GM12878 (cell line): Measurements from ENCODE around the gene RNF181. TPM values are rescaled to one million over a fixed set of nuclear protein-coding genes. Genes with fewer than 3 reads are reported as not detected.

ENCODE experiments used
- ATAC-seq: fragments of 200-7000 bp; cut with Tn5 transposase; 3 replicates; pipeline ENCODE4 v1.9.1; 2020; ENCODE audit warnings: mild to moderate bottlenecking, moderate library complexity
- BruUV-seq: library from RNA; stranded (reverse); fragments of 400-500 nt; replicated peaks from 2 replicates; lab custom pipeline; 2021; lab: Mats Ljungman, UMichigan
- CTCF ChIA-PET: fragments of 300-600 bp; sonication (Branson Sonifier 250); formaldehyde crosslinking; extraction: SDS; loops from one replicate; lab custom pipeline; 2021; ENCODE audit warnings: inconsistent platforms; lab: Yijun Ruan, JAX
- POLR2A ChIA-PET: fragments of 350-600 bp; formaldehyde crosslinking; extraction: SDS; loops from one replicate; lab custom pipeline; 2021; ENCODE audit warnings: inconsistent platforms; lab: Charles Lee
- RAD21 ChIA-PET: fragments of 300-600 bp; sonication (Branson Sonifier 250); formaldehyde crosslinking; loops from one replicate; lab custom pipeline; 2023; ENCODE audit warnings: antibody characterized with exemption; ENCODE audit not compliant: unreplicated experiment; lab: Charles Lee
- SMC1A ChIA-PET: fragments of 300-600 bp; sonication (Branson Sonifier 250); formaldehyde crosslinking; loops from one replicate; lab custom pipeline; 2023; ENCODE audit not compliant: unreplicated experiment, uncharacterized antibody; lab: Charles Lee
- DNase-seq: peaks from one replicate; pipeline ENCODE4 v3.0.0-alpha.2; 2011; ENCODE audit warnings: low read depth, low spot score
- FAIRE-seq: peaks from 3 replicates; lab custom pipeline; 2011; peaks lifted over from hg19 to GRCh38; lab: Jason Lieb, UNC
- H2AFZ ChIP-seq: 2 replicates; pipeline ENCODE4 v1.6.0; 2011; ENCODE audit warnings: low read depth, low read length, control low read depth; ENCODE audit not compliant: control insufficient read depth
- H3K27ac ChIP-seq: 2 replicates; pipeline ENCODE4 v1.5.1; 2011; ENCODE audit warnings: control low read depth; ENCODE audit not compliant: control insufficient read depth, insufficient read depth
- H3K27me3 ChIP-seq, 2 experiments: replicated peaks in 1 of 2; 2 replicates each; pipeline versions ENCODE4 v1.6.0 to v1.6.1; 2011; ENCODE audit warnings: low read length in 1 of 2; ENCODE audit not compliant: control insufficient read depth in 2 of 2, insufficient read depth in 2 of 2
- H3K36me3 ChIP-seq, 2 experiments: 2 replicates each; pipeline ENCODE4 v1.5.1; 2011; ENCODE audit warnings: low read length in 1 of 2; ENCODE audit not compliant: control insufficient read depth in 2 of 2, insufficient read depth in 2 of 2
- H3K4me1 ChIP-seq: 2 replicates; pipeline ENCODE4 v1.6.1; 2011; ENCODE audit warnings: mild to moderate bottlenecking, low read length, moderate library complexity, mixed read lengths; ENCODE audit not compliant: control insufficient read depth, insufficient read depth
- H3K4me2 ChIP-seq: 2 replicates; pipeline ENCODE4 v1.6.0; 2011; ENCODE audit warnings: control low read depth; ENCODE audit not compliant: control insufficient read depth, insufficient read depth
- H3K4me3 ChIP-seq: fragments of 200-600 bp; sonication (generic); 2 replicates; pipeline ENCODE4 v1.5.1; 2016
- H3K79me2 ChIP-seq: 2 replicates; pipeline ENCODE4 v1.6.0; 2011; ENCODE audit warnings: low read length; ENCODE audit not compliant: control insufficient read depth, insufficient read depth
- H3K9ac ChIP-seq: 2 replicates; pipeline ENCODE4 v1.8.0; 2011; ENCODE audit warnings: low read length, control low read depth, mixed read lengths; ENCODE audit not compliant: control insufficient read depth, insufficient read depth
- H3K9me3 ChIP-seq: replicated peaks from 3 replicates; pipeline ENCODE4 v1.5.1; 2011; ENCODE audit warnings: mild to moderate bottlenecking, low read length; ENCODE audit not compliant: control insufficient read depth, insufficient read depth
- H4K20me1 ChIP-seq: 2 replicates; pipeline ENCODE4 v1.6.0; 2011; ENCODE audit not compliant: control insufficient read depth, insufficient read depth
- GATAD2B ChIP-seq: fragments of 450-650 bp; conservative IDR thresholded peaks from 2 replicates; pipeline ENCODE4 v1.6.1; 2017; ENCODE audit warnings: low read depth, mild to moderate bottlenecking, moderate library complexity
- IKZF2 ChIP-seq, 2 experiments: fragments of 450-650 bp; IDR thresholded peaks; 2 replicates each; pipeline ENCODE4 v1.6.1; 2017; ENCODE audit warnings: mild to moderate bottlenecking in 2 of 2, moderate library complexity in 2 of 2
- PAX5 ChIP-seq: IDR thresholded peaks from 2 replicates; pipeline ENCODE4 v1.6.1; 2011; ENCODE audit warnings: low read depth, low read length, borderline replicate concordance
- RB1 ChIP-seq: fragments of 450-650 bp; formaldehyde crosslinking; IDR thresholded peaks from 2 replicates; pipeline ENCODE4 v1.6.1; 2017; ENCODE audit warnings: mild to moderate bottlenecking, borderline replicate concordance
- ZNF24 ChIP-seq: fragments of 450-650 bp; IDR thresholded peaks from 2 replicates; pipeline ENCODE4 v1.6.1; 2017; ENCODE audit warnings: antibody characterized with exemption, mild to moderate bottlenecking
- WGBS: methylation state at CpG from one replicate; pipeline ENCODE4 v1.1.6; 2016; ENCODE audit warnings: low lambda C conversion rate; ENCODE audit not compliant: insufficient replicate concordance, insufficient coverage; ENCODE audit errors: missing lambda C conversion rate; 5-methylcytosine and 5-hydroxymethylcytosine counted together
- in situ Hi-C: fragments of 300-500 bp; cut with MboI; formaldehyde crosslinking; loops from 9 replicates; pipeline ENCODE4 v1.14.3; 2018; ENCODE audit warnings: mixed read lengths
- intact Hi-C: fragments of 100-400 bp; cut with micrococcal nuclease; formaldehyde crosslinking; loops from one replicate; pipeline ENCODE4 v1.14.2; 2022; ENCODE audit not compliant: unreplicated experiment
- polyA plus RNA-seq, 11 experiments: library from polyadenylated mRNA; depleted of rRNA in 4 of 11; unstranded in 6 of 11; stranded (reverse) in 5 of 11; fragments of >200 nt; fragmentation: Nextera tagmentation in 4 of 11; fragmentation: Illumina TruSeq in 1 of 11; extraction: Ambion mirVana in 4 of 11; extraction: Trizol in 1 of 11; gene quantifications; 1 replicate in 1 of 11; 2 replicates in 10 of 11; pipeline versions ENCODE4 v1.2.1 to v1.2.3, GENCODE V29; 2011 to 2016; ENCODE audit warnings: inconsistent platforms in 2 of 11, missing spikeins in 2 of 11, low read depth in 1 of 11
- total RNA-seq, 4 experiments: library from RNA; depleted of rRNA in 3 of 4; stranded (reverse); fragments of >200 nt in 3 of 4; fragmentation: Illumina TruSeq in 1 of 4; extraction: Trizol in 1 of 4; gene quantifications; 2 replicates each; pipeline versions ENCODE4 v1.2.1 to v1.2.3, GENCODE V29; 2013 to 2021
- TF ChIP-seq, protein P1 (sequence below): fragments of 450-650 bp; IDR thresholded peaks from 2 replicates; pipeline ENCODE4 v1.6.1; 2016; ENCODE audit warnings: mild to moderate bottlenecking
- TF ChIP-seq, protein P2 (sequence below): fragments of 150-350 bp; IDR thresholded peaks from 2 replicates; pipeline ENCODE4 v1.6.1; 2014; ENCODE audit warnings: mild to moderate bottlenecking, low read depth, low read length
- TF ChIP-seq, protein P3 (sequence below): fragments of 450-650 bp; IDR thresholded peaks from 2 replicates; pipeline ENCODE4 v1.6.1; 2016; ENCODE audit warnings: mild to moderate bottlenecking, moderate library complexity, borderline replicate concordance
- TF ChIP-seq, protein P4 (sequence below): IDR thresholded peaks from 2 replicates; pipeline ENCODE4 v1.6.1; 2012; ENCODE audit warnings: low read depth, low read length, improper control_type of control experiment
- TF ChIP-seq, protein P5 (sequence below): fragments of 450-650 bp; IDR thresholded peaks from 2 replicates; pipeline ENCODE4 v1.6.1; 2014; ENCODE audit warnings: mild to moderate bottlenecking

Gene RNF181
- total and polyA plus RNA-seq, 10 of the 15 experiments (the other 5 are each of a cell fraction or from before 2014, with no cell fraction given) = 101 to 409 (median 213) TPM

DNA sequence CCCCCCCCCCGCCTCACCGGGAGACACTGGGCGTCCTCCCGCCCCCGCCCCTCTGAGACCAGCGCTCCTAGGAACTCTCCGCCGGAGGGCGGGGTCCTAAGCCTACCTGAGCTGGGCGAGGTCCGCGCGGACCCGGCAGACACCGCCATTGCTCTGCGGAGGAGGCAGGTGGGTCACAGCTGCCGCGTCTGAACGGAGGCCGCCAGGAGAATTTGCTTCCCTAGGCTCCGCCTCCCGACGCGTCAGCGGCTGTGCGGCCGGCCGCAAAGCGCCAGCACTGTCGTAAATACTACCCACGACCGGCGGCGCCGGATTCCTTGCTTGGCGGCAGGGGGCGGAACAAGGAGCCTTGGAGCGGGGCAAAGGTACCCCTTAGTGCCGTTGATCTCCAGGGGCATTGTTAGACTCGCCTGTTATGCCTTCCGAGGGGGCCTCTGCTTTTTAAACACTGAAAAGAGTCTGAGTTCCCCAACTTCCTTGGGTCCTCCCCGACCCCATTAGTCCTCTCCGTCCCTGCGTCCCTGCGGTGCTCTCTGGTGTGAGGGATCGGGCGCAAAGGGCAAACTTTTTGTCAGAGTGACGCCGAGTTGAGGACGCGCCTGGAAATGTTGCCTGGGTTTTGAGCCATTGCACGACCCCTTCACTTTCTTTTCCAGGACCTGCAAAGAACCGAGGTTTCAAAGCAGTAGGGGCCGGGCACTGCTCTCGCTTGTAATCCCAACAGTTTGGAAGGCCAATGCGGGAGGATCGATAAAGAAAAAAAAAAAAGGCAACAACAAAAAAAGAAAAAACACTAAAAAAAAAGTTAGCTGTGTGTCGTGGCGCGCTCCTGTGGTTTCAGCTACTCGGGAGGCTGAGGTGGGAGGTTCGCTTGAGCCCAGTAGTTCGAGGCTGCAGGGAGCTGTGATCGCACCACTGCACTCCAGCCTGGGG lies 34.0 kb upstream of the RNF181 start, which contains the start of gene GGCX:
GGCX (minus strand) TSS at position 214 of the 933 bp plus-strand sequence; CDS start at position 149, 65 bp downstream.
- Histone ChIP-seq H3K4me2 (peak within 1 kb of the TSS; percentile 81), H3K79me2 (peaks cover 18% of the 10 kb centered on the region), H3K27ac (peak within 1 kb of the TSS; percentile 71), H3K4me3 (peak within 1 kb of the TSS; percentile 98), H3K9ac (peak within 1 kb of the TSS; percentile 80), H3K36me3 (peaks cover 0 to 3% of the 10 kb centered on the region in 2 experiments; a peak in 1 of 4 replicates), H3K9me3 (no peaks in the 10 kb centered on the region), H4K20me1 (no peaks in the 10 kb centered on the region), H2AFZ (peak within 1 kb of the TSS; percentile 87), H3K27me3 (no peaks in the 10 kb centered on the region), H3K4me1 (no peaks in the 10 kb centered on the region; the same call in 1 of the 2 replicates)
- peak; percentile 75 for FAIRE-seq
- peak; percentile 97 for ATAC-seq
- 4% methylated on average over 54 of the region's 64 CpGs for WGBS
- in situ Hi-C loops (no loop called here), intact Hi-C loops (loop anchor here (2.0 kb wide), 1 partner anchor 41 kb away; the partner anchor contains the start of gene TMEM150A)
- CTCF ChIA-PET = interaction anchor here (0.6 to 4.4 kb wide), 6 partner anchors 10 to 261 kb away, joined by 3 to 28 read pairs (median 4); no protein-coding TSS in a partner anchor
- SMC1A ChIA-PET = interaction anchor here (0.6 to 2.9 kb wide), 6 partner anchors 11 to 661 kb away, joined by 3 to 21 read pairs (median 6); partner anchors contain the start of gene RNF181
- peak; percentile 73 for DNase-seq
- RAD21 ChIA-PET = interaction anchor here (0.9 to 2.7 kb wide), 6 partner anchors 9 to 142 kb away, joined by 3 to 15 read pairs (median 4); partner anchors contain the start of genes SH2D6 and VAMP8
- BruUV-seq = TSS peak; percentile 98
- POLR2A ChIA-PET = interaction anchor here (0.7 to 6.2 kb wide), 13 partner anchors 12 to 625 kb away, joined by 3 to 32 read pairs (median 6); partner anchors contain the start of genes MAT2A, RNF181 and VAMP8
- TF ChIP-seq, protein P1, sequence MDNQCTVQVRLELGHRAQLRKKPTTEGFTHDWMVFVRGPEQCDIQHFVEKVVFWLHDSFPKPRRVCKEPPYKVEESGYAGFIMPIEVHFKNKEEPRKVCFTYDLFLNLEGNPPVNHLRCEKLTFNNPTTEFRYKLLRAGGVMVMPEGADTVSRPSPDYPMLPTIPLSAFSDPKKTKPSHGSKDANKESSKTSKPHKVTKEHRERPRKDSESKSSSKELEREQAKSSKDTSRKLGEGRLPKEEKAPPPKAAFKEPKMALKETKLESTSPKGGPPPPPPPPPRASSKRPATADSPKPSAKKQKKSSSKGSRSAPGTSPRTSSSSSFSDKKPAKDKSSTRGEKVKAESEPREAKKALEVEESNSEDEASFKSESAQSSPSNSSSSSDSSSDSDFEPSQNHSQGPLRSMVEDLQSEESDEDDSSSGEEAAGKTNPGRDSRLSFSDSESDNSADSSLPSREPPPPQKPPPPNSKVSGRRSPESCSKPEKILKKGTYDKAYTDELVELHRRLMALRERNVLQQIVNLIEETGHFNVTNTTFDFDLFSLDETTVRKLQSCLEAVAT = no peak
- TF ChIP-seq GATAD2B (no peak; the same call in 1 of the 2 replicates), RB1 (peak; percentile 72; the same call in 1 of the 2 replicates), IKZF2 (IDR thresholded peaks at IDR 0.05) (no peak), ZNF24 (no peak), PAX5 (peak; percentile 60; the same call in 1 of the 2 replicates)
- TF ChIP-seq, protein P2, sequence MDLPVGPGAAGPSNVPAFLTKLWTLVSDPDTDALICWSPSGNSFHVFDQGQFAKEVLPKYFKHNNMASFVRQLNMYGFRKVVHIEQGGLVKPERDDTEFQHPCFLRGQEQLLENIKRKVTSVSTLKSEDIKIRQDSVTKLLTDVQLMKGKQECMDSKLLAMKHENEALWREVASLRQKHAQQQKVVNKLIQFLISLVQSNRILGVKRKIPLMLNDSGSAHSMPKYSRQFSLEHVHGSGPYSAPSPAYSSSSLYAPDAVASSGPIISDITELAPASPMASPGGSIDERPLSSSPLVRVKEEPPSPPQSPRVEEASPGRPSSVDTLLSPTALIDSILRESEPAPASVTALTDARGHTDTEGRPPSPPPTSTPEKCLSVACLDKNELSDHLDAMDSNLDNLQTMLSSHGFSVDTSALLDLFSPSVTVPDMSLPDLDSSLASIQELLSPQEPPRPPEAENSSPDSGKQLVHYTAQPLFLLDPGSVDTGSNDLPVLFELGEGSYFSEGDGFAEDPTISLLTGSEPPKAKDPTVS = no peak
- TF ChIP-seq, protein P3, sequence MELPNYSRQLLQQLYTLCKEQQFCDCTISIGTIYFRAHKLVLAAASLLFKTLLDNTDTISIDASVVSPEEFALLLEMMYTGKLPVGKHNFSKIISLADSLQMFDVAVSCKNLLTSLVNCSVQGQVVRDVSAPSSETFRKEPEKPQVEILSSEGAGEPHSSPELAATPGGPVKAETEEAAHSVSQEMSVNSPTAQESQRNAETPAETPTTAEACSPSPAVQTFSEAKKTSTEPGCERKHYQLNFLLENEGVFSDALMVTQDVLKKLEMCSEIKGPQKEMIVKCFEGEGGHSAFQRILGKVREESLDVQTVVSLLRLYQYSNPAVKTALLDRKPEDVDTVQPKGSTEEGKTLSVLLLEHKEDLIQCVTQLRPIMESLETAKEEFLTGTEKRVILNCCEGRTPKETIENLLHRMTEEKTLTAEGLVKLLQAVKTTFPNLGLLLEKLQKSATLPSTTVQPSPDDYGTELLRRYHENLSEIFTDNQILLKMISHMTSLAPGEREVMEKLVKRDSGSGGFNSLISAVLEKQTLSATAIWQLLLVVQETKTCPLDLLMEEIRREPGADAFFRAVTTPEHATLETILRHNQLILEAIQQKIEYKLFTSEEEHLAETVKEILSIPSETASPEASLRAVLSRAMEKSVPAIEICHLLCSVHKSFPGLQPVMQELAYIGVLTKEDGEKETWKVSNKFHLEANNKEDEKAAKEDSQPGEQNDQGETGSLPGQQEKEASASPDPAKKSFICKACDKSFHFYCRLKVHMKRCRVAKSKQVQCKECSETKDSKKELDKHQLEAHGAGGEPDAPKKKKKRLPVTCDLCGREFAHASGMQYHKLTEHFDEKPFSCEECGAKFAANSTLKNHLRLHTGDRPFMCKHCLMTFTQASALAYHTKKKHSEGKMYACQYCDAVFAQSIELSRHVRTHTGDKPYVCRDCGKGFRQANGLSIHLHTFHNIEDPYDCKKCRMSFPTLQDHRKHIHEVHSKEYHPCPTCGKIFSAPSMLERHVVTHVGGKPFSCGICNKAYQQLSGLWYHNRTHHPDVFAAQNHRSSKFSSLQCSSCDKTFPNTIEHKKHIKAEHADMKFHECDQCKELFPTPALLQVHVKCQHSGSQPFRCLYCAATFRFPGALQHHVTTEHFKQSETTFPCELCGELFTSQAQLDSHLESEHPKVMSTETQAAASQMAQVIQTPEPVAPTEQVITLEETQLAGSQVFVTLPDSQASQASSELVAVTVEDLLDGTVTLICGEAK = peak; percentile 53; the same call in 1 of the 2 replicates
- TF ChIP-seq, protein P4, sequence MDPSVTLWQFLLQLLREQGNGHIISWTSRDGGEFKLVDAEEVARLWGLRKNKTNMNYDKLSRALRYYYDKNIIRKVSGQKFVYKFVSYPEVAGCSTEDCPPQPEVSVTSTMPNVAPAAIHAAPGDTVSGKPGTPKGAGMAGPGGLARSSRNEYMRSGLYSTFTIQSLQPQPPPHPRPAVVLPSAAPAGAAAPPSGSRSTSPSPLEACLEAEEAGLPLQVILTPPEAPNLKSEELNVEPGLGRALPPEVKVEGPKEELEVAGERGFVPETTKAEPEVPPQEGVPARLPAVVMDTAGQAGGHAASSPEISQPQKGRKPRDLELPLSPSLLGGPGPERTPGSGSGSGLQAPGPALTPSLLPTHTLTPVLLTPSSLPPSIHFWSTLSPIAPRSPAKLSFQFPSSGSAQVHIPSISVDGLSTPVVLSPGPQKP = 0 out of 2 replicates have a peak, but pooled peaks have one; percentile 26
- TF ChIP-seq, protein P5, sequence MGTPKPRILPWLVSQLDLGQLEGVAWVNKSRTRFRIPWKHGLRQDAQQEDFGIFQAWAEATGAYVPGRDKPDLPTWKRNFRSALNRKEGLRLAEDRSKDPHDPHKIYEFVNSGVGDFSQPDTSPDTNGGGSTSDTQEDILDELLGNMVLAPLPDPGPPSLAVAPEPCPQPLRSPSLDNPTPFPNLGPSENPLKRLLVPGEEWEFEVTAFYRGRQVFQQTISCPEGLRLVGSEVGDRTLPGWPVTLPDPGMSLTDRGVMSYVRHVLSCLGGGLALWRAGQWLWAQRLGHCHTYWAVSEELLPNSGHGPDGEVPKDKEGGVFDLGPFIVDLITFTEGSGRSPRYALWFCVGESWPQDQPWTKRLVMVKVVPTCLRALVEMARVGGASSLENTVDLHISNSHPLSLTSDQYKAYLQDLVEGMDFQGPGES = no peak
